B cell (primary cell): ENCODE measurements around the gene GFAP.

Source experiments
- EZH2 ChIP-seq: IDR thresholded peaks from 2 replicates; pipeline ENCODE4 v1.6.1; 2012; ENCODE audit warnings: borderline replicate concordance, low read depth, mild to moderate bottlenecking, moderate library complexity, low read length; ENCODE audit not compliant: insufficient read depth, poor library complexity, severe bottlenecking
- TF ChIP-seq, protein P1 (sequence below): fragments of 200-600 bp; IDR thresholded peaks from one replicate; pipeline ENCODE4 v1.8.0; 2022; ENCODE audit warnings: antibody characterized with exemption, mild to moderate bottlenecking

DNA sequence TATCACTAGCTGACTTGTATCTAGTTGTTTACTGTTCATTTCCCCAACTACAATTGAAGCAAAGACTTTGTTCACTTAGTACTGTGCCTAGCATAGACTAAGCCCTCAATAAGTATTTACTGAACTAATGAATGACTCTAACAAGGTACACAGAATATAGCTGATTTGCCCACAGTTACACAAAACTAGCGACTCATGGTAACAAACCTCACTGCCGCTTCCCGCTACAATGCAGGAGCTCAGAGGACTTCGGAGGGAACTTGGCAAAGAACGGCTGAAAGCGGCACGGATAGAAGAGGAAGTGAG, 16.6 kb downstream of the GFAP start:
- TF ChIP-seq, protein P1, sequence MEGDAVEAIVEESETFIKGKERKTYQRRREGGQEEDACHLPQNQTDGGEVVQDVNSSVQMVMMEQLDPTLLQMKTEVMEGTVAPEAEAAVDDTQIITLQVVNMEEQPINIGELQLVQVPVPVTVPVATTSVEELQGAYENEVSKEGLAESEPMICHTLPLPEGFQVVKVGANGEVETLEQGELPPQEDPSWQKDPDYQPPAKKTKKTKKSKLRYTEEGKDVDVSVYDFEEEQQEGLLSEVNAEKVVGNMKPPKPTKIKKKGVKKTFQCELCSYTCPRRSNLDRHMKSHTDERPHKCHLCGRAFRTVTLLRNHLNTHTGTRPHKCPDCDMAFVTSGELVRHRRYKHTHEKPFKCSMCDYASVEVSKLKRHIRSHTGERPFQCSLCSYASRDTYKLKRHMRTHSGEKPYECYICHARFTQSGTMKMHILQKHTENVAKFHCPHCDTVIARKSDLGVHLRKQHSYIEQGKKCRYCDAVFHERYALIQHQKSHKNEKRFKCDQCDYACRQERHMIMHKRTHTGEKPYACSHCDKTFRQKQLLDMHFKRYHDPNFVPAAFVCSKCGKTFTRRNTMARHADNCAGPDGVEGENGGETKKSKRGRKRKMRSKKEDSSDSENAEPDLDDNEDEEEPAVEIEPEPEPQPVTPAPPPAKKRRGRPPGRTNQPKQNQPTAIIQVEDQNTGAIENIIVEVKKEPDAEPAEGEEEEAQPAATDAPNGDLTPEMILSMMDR: no peak
- no peak for TF ChIP-seq EZH2
